Activated naive CD4-positive, alpha-beta T cell treated with anti-CD3 and anti-CD28 coated beads, Interleukin-2, amount 50 U/mL, for 24 hours (primary cell): Measurements from ENCODE around the gene PSD2.
A peak's percentile ranks its signal among the peaks of the same experiment; 100 is the strongest.

Experiments
- H3K27ac Mint-ChIP-seq: one replicate; pipeline ENCODE4 v1.8.0; 2021; ENCODE audit warnings: mild to moderate bottlenecking, mixed read lengths
- H3K27me3 Mint-ChIP-seq: one replicate; pipeline ENCODE4 v1.8.0; 2021; ENCODE audit warnings: mixed read lengths
- H3K36me3 Mint-ChIP-seq: one replicate; pipeline ENCODE4 v1.8.0; 2021; ENCODE audit warnings: mixed read lengths
- H3K4me1 Mint-ChIP-seq: one replicate; pipeline ENCODE4 v1.8.0; 2021; ENCODE audit warnings: mixed read lengths
- H3K4me3 Mint-ChIP-seq: one replicate; pipeline ENCODE4 v1.8.0; 2021; ENCODE audit warnings: mild to moderate bottlenecking, mixed read lengths
- H3K9me3 Mint-ChIP-seq: one replicate; pipeline ENCODE4 v1.8.0; 2021; ENCODE audit warnings: mixed read lengths

Gene PSD2

DNA sequence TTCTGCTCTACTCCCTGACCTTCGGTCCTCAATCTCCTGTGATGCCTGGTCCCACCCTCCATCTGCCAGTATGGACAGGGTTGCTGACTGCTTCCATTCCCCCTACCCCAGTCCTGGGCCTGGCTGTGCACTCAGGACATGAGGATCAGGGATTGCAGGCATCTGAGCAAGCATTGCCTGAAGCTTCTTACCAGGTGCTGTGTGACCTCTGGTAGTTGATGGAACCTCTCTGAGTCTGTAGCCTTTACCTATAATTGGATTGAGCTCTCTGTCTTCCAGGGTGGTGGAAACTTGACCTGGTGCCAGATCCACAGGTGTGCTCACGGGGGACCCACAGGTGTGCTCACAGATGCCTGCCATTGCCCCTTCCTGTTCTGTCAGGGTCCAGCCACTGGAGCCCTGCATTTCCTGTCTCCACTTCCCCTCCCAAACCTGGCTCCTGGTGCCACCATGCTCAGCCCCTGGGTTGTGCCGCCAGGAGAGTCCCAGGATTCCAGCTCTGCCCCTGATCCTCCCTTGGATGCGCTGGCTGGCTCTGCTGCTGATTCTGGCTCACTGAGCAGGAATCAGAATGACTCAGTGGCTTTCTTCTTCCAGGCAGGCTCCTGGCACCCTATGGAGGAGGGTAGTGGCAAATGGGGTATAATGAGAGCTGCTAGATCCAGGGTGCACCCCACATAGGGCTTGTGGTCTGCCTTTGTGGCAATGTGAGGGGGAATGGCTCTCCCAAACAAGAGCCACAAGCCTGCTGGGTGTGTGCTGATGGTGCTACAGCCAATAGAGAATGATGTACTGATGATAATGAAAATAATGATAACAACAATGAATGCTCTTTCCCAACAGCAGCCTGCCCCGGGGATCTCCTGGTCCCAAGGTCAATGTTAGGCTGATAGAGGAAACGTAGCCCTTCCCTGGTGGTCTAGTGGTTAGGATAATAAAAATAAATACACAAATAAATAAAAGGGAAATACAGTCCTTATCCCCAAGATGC, 35.2 kb upstream of the PSD2 start:
- Mint-ChIP-seq H3K4me1 (peaks cover 12% of the 10 kb centered on the region), H3K9me3 (no peaks in the 10 kb centered on the region), H3K27me3 (peaks cover 25% of the 10 kb centered on the region), H3K36me3 (no peaks in the 10 kb centered on the region), H3K27ac (no peak overlapping the region), H3K4me3 (no peak overlapping the region)

DNA sequence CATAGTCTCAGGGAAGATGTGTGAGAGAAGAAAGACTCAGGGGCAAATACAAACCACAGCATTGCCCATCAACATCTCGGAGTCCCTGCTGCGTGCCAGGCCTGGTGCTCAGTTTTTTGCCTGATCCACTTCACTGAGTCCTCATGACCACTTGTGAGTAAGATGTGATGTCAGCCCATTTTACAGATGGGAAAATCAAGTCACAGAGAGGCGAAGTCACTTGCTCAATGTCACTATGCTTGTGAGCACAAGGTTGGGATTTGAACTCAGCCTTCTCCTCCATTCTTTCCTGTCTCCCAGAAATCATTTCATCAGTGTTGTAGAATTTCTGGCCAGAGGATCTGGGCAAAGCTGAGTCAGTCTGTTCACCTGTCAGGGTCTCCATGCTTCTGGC, 34.6 kb upstream of the PSD2 start:
- H3K27ac Mint-ChIP-seq, result no peak overlapping the region
- no peaks in the 10 kb centered on the region for H3K9me3 Mint-ChIP-seq
- no peaks in the 10 kb centered on the region for H3K36me3 Mint-ChIP-seq
- H3K4me3 Mint-ChIP-seq, result no peak overlapping the region
- peaks cover 9% of the 10 kb centered on the region for H3K4me1 Mint-ChIP-seq
- H3K27me3 Mint-ChIP-seq, result peaks cover 22% of the 10 kb centered on the region

GRCh38 chr5:139761501-139761900, 34.1 kb upstream of the PSD2 start:
- no peak overlapping the region for H3K4me3 Mint-ChIP-seq
- no peaks in the 10 kb centered on the region for H3K9me3 Mint-ChIP-seq
- peaks cover 9% of the 10 kb centered on the region for H3K4me1 Mint-ChIP-seq
- peaks cover 18% of the 10 kb centered on the region for H3K27me3 Mint-ChIP-seq
- H3K36me3 Mint-ChIP-seq, result no peaks in the 10 kb centered on the region
- no peak overlapping the region for H3K27ac Mint-ChIP-seq

DNA sequence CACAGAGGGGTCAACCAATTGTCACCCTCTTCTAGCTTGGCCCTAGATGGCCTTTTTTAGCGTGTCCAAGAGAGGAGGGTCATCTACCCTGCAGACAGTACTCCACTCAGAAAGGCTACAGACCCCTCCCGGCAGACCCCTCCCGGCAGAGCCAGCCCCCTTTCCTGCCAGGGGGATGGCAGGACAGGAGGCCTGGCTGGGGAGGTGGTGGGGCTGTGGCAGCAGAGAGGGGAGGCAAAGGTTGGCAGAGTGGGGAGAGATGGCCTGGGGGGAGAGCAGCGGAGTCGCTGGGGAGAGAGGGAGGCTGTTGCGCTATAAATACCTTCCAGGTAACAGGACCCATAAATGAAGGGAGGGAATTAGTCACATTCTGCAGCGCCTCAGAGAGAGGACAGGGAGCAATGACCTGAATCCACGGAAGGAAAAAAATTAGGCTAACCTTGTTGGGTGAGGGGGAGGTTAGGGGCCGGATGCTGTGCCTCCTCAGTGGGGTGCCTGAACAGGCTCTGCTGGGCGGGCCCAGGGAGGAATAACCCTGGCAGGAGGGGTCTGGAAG, 32.9 kb upstream of the PSD2 start:
- peaks cover 9% of the 10 kb centered on the region for H3K4me1 Mint-ChIP-seq
- H3K9me3 Mint-ChIP-seq, result no peaks in the 10 kb centered on the region
- H3K36me3 Mint-ChIP-seq, result no peaks in the 10 kb centered on the region
- peaks cover 16% of the 10 kb centered on the region for H3K27me3 Mint-ChIP-seq
- no peak overlapping the region for H3K27ac Mint-ChIP-seq
- no peak overlapping the region for H3K4me3 Mint-ChIP-seq

- Mint-ChIP-seq H3K4me1 (peaks cover 3% of the 10 kb centered on the region), H3K27me3 (peaks cover 16% of the 10 kb centered on the region), H3K4me3 (no peak overlapping the region)
These were observed 32.2 kb upstream of the PSD2 start for GRCh38 chr5:139763280-139763929.

GRCh38 chr5:139763930-139764791, 31.4 kb upstream of the PSD2 start:
- no peak overlapping the region for H3K4me3 Mint-ChIP-seq
- H3K36me3 Mint-ChIP-seq, result no peaks in the 10 kb centered on the region
- H3K9me3 Mint-ChIP-seq, result no peaks in the 10 kb centered on the region
- no peak overlapping the region for H3K27ac Mint-ChIP-seq
- H3K4me1 Mint-ChIP-seq, result peaks cover 3% of the 10 kb centered on the region
- H3K27me3 Mint-ChIP-seq, result peaks cover 16% of the 10 kb centered on the region

More at GRCh38 chr5:139763280-139763929, 32.2 kb upstream of the PSD2 start:
- Mint-ChIP-seq H3K36me3 (no peaks in the 10 kb centered on the region), H3K9me3 (no peaks in the 10 kb centered on the region), H3K27ac (no peak overlapping the region)

GRCh38 chr5:139764886-139765408, 30.7 kb upstream of the PSD2 start:
- H3K4me3 Mint-ChIP-seq, result peak overlapping the region; percentile 47
- H3K27ac Mint-ChIP-seq, result no peak overlapping the region
- no peaks in the 10 kb centered on the region for H3K36me3 Mint-ChIP-seq
- peaks cover 16% of the 10 kb centered on the region for H3K27me3 Mint-ChIP-seq
- no peaks in the 10 kb centered on the region for H3K9me3 Mint-ChIP-seq
- H3K4me1 Mint-ChIP-seq, result peaks cover 3% of the 10 kb centered on the region

DNA sequence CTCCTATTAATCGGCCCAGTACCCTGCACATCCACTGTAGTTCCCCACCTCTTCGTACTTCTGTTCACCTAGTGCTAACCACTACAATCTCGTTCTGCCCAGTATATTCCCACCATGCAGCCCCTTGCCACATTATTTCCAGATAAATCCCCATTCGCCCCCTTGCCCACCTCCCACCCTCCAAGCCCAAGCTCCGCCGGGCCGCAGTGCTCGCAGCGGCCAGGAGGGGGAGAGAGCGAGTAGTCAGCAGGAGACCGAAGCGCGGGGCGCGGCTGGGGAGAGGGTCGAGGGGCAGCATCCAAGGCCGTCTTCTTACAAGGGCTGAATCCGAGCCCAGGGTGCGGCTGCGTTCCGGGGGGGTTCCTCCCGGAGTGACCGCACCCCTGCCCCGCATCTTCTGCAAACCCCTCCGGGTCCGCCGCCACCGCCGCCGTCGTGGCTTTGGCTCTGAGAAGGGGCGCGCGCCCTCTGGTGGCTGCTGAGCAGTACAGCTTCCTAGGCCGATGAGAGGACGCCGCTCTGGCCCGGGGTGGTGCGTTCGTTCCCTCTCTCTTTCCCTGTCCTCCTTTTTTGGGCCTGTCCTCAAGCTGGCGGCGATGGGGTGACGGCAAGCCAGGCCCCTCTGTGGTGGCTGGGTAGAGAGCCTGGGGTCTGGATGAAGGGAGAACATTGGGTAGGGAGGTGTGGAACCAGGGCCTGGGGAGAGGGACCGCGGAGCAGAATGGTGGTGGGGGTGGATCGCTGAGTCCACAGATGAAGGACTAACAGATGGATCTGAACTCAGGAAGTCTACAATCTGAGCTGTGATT, 30.0 kb upstream of the PSD2 start:
- Mint-ChIP-seq H3K27ac (no peak overlapping the region), H3K4me3 (peak overlapping the region; percentile 47), H3K36me3 (no peaks in the 10 kb centered on the region), H3K27me3 (peaks cover 16% of the 10 kb centered on the region), H3K4me1 (peaks cover 3% of the 10 kb centered on the region), H3K9me3 (no peaks in the 10 kb centered on the region)

DNA sequence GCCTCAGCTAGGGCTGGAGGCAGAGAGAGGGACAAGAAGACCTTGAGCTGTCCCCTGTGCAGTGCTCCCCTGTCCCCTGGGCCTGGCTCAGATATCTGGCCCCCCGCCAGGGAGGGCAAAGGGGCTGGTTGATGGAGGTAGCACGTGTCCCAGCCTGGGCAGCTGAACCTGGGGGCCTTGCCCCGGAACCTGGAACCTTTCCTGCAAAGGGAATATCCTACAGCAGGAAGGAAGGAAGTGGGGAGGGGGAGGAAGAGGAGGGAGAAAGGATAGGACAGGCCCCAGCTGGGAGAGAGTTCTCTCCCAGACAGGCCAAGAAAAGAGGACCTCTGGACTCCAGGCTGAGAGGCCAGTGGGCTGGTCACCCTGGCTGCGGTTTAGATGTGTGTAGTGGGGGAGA, 27.6 kb upstream of the PSD2 start:
- Mint-ChIP-seq H3K27ac (no peak overlapping the region), H3K4me1 (peaks cover 3% of the 10 kb centered on the region)

DNA sequence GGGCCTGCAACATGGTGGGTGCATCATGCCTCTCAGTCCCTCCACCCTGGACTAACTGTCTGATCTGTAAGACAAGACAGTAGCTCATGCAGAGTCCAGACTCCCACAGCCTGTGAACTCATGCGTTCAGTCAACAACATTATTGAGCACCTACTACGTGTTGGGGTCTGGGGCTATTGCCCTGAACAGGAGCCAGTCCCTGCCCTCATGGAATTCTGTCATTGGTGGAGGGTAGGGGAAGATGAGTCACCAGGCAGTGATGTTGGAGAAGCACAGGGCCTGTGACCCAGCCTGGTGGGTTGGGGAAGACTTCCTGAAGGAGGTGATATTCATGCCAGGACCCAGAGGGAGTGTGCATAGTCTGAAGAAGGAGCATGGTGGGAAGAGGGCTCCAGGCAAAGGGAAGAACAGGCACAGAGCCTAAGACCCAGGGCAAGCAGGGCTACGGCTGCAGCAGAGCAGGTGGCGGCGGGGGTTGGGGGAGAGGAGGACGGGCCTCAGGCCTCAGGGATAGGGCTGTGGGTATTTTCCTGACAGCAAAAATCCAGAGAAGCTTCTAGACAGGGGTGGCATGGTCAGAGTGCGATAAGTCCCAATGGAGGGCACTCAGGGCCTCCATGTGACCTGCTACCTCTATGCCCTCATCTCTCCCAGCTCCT, 26.7 kb upstream of the PSD2 start:
- peaks cover 7% of the 10 kb centered on the region for H3K27me3 Mint-ChIP-seq
- H3K27ac Mint-ChIP-seq, result no peak overlapping the region
- peaks cover 3% of the 10 kb centered on the region for H3K4me1 Mint-ChIP-seq
- H3K9me3 Mint-ChIP-seq, result no peaks in the 10 kb centered on the region
- H3K36me3 Mint-ChIP-seq, result peaks cover under 1% of the 10 kb centered on the region
- H3K4me3 Mint-ChIP-seq, result no peak overlapping the region

More for the DNA sequence above, 27.6 kb upstream of the PSD2 start:
- H3K4me3 Mint-ChIP-seq, result no peak overlapping the region
- no peaks in the 10 kb centered on the region for H3K36me3 Mint-ChIP-seq
- no peaks in the 10 kb centered on the region for H3K9me3 Mint-ChIP-seq
- peaks cover 16% of the 10 kb centered on the region for H3K27me3 Mint-ChIP-seq

DNA sequence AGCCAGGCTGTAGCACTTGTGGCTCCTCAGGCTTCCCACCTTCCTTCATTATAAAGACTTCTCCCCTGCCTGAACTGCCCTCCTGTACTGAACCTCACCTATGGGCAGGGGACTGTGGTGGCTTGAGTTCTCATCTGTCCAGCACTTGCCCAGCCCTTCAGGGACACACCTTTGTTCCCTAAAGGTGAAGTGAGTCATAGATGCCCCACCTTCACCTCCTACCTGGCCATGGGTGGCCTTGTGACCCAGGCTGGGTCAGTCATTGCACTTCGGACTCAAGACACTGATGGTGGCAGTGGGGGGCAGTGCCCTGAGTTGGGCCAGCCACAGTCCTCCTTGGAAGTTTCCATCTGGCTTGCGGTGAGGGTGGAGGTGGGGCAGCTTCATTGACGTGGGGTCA, 26.1 kb upstream of the PSD2 start:
- no peaks in the 10 kb centered on the region for H3K9me3 Mint-ChIP-seq
- no peak overlapping the region for H3K4me3 Mint-ChIP-seq
- H3K4me1 Mint-ChIP-seq, result peaks cover 3% of the 10 kb centered on the region
- peaks cover 2% of the 10 kb centered on the region for H3K36me3 Mint-ChIP-seq
- H3K27me3 Mint-ChIP-seq, result peaks cover 8% of the 10 kb centered on the region
- no peak overlapping the region for H3K27ac Mint-ChIP-seq

DNA sequence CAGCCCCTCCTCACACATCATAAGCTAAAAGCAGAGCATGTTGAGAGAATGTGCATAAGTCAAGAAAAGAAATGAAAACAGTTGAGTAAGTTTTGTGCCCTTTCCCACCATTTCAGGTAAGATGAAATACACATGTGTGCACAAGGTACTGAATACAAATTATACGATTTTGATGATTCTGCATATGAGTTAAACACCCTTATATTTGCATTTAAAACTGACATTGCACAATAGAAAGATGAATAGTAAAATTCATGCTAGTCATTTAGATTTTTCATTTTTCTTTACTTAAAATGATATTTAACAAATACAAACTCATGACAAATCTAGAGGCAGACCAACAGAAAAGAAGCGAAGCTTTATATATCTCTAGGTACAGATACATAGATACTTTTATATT, 24.9 kb upstream of the PSD2 start:
- Mint-ChIP-seq H3K27me3 (peaks cover 2% of the 10 kb centered on the region), H3K36me3 (peaks cover 2% of the 10 kb centered on the region), H3K4me1 (peaks cover 6% of the 10 kb centered on the region), H3K27ac (no peak overlapping the region), H3K9me3 (no peaks in the 10 kb centered on the region), H3K4me3 (no peak overlapping the region)

DNA sequence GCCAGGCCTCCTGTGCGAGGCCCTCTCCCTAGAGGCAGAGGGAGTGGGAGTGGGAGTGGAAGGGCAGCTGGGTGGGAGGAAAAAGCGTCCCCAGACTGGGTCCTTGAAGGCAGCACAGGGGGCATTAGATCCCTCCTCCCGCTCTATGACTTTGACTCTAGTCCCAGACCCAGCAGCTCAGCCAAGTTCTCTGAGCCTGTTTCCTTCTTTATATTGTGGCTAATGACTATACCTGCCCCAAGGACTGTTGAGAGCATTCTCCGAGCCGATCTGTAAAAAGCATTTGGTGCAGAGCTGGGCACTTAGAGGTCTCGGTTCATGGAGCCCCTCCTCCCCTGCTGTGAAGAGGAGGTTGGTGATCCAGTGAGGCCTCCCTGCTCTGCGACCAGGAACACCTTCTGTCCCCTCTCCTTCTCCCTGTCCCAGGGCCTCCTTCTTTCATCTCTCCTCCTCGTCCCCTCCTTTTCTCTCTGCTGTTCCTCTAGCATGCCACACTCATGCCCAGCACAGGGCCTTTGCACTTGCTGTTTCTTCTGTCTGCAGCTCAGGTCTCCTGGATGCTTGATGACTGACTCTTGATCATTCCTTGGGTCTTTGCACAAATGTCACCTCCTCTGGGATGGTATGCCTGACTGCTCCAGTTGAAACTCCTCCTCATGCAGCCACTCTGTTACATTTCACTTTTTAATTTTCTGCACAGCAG, 23.4 kb upstream of the PSD2 start:
- Mint-ChIP-seq H3K27ac (no peak overlapping the region), H3K4me3 (no peak overlapping the region), H3K4me1 (peaks cover 6% of the 10 kb centered on the region), H3K9me3 (no peaks in the 10 kb centered on the region), H3K36me3 (peaks cover 2% of the 10 kb centered on the region), H3K27me3 (peaks cover 2% of the 10 kb centered on the region)
